VCaP (cell line): ENCODE results near the gene MID1.

Experiments
- H3K27ac ChIP-seq: fragments of 450-650 bp; 2 replicates; pipeline ENCODE4 v1.5.1; 2017
- TF ChIP-seq, protein P1 (sequence below): fragments of 450-650 bp; conservative IDR thresholded peaks from 2 replicates; pipeline ENCODE4 v1.5.1; 2017; ENCODE audit warnings: mild to moderate bottlenecking, moderate library complexity

Gene MID1

DNA sequence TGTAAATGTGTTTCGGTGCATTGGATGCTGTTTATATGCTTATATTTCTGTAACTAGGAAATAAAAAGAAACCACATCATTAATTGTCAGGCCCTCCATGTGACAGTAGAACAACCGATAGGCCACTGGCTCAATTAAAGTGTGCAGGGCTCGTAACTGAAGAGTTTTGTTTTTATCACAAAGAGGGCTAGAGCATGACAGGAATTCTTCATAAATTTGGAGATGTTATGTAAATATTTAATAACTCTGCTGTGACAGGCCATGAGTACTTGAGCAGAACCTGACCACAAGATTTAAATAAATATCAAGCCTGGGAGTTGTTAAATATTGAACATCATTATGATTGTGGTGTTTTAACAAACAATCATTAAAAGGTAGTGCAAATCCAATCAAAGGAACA, 55.9 kb downstream of the MID1 start:
- TF ChIP-seq, protein P1, sequence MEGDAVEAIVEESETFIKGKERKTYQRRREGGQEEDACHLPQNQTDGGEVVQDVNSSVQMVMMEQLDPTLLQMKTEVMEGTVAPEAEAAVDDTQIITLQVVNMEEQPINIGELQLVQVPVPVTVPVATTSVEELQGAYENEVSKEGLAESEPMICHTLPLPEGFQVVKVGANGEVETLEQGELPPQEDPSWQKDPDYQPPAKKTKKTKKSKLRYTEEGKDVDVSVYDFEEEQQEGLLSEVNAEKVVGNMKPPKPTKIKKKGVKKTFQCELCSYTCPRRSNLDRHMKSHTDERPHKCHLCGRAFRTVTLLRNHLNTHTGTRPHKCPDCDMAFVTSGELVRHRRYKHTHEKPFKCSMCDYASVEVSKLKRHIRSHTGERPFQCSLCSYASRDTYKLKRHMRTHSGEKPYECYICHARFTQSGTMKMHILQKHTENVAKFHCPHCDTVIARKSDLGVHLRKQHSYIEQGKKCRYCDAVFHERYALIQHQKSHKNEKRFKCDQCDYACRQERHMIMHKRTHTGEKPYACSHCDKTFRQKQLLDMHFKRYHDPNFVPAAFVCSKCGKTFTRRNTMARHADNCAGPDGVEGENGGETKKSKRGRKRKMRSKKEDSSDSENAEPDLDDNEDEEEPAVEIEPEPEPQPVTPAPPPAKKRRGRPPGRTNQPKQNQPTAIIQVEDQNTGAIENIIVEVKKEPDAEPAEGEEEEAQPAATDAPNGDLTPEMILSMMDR: no peak
- peak overlapping the region; percentile 33; the same call in 1 of the 2 replicates for H3K27ac ChIP-seq

- no peak overlapping the region for H3K27ac ChIP-seq
- TF ChIP-seq, protein P1: no peak
These were observed 63.2 kb downstream of the MID1 start for GRCh38 chrX:10557166-10557565.

DNA sequence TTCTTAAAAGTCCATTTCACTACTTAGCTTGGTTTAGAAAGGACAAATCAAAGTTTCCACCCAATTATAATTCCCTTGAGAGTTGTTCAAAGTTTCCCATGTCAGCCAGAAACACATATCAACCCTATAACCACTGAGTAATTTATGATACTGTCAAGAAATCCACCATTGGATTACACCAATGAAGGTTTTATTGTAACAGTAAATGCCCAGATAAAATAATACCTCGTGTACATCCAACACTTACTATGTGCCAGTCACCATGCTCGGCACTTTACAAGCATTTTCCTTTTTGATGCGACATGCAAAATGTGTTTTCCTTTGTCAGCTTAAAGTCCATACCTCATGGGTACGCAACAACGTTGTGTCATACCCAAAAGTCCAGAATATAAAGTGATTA, 64.0 kb downstream of the MID1 start:
- TF ChIP-seq, protein P1: no peak
- no peak overlapping the region for H3K27ac ChIP-seq

- TF ChIP-seq, protein P1: no peak
- H3K27ac ChIP-seq: no peak overlapping the region
These were observed 64.5 kb downstream of the MID1 start for GRCh38 chrX:10555846-10556245.

DNA sequence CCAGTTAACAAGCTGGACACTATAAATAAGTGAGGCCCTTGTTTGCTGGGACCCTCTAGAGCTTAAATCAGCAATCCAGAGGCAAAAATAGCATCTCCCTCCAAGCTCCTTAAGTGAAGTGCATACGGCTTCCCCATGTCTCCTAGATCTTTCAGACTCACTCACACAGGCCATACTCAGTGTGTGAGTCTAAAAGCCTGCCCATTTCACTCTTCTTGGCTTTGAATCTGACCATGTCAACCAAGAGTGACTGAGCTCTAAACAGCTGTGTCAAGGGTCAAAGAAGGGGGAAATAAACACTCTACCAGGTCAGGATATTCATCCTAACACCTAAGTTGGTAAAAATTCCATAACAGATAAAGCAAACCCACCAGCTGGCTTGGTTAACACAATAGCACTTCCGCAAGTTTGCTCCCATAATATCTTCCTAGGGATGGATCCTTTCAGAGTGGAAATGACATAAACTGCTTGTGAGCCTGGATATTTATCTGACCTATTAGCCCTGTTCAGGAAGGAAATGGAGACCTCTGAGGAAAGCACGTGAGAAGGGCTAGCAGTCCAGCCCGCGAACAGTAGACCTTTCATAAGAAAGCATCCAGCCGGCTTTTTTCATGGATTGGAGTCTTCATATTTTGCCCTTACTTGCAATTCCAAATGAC, 65.6 kb downstream of the MID1 start:
- no peak overlapping the region for H3K27ac ChIP-seq
- TF ChIP-seq, protein P1: no peak

- TF ChIP-seq, protein P1: no peak
- no peak overlapping the region for H3K27ac ChIP-seq
These were observed 71.1 kb downstream of the MID1 start for GRCh38 chrX:10549280-10549679.

- H3K27ac ChIP-seq: no peak overlapping the region
- TF ChIP-seq, protein P1: no peak
These were observed 71.7 kb downstream of the MID1 start for GRCh38 chrX:10548688-10549087.
